C4-2B (cell line): ENCODE data around the gene JAKMIP2.

ENCODE experiments used
- H3K27ac ChIP-seq: fragments of 450-650 bp; 2 replicates; pipeline ENCODE4 v1.5.1; 2017
- CTCF ChIP-seq: fragments of 450-650 bp; conservative IDR thresholded peaks from 2 replicates; pipeline ENCODE4 v1.5.1; 2017; ENCODE audit warnings: mild to moderate bottlenecking
- ZFX ChIP-seq: fragments of 450-650 bp; IDR thresholded peaks from 2 replicates; pipeline ENCODE4 v1.6.1; 2017

Gene JAKMIP2

DNA sequence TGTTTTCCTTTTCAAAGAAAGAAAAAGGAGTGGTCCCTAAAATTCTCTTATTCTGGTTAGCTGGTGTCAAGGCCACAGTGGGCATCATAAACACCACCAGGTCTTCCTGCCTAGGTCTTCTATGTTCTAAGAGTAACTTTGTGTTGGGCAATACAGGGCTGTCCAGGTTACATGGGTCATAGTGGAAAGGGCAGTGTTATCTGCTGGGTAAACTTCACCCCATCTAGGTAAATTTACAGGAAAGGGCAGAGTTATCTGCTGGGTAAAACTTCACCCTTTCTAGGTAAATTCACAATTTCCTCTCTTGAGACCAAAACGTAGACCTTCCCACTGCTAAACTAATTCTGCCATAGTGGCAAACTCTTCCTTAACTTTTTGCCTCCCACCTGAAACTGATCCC, 18.9 kb upstream of the JAKMIP2 start:
- no peak for TF ChIP-seq CTCF
- no peak for TF ChIP-seq ZFX
- H3K27ac ChIP-seq, result no peak overlapping the region

- TF ChIP-seq ZFX, result no peak
- TF ChIP-seq CTCF, result no peak
- no peak overlapping the region for H3K27ac ChIP-seq
Observed at GRCh38 chr5:147800491-147800890, 18.0 kb upstream of the JAKMIP2 start.

DNA sequence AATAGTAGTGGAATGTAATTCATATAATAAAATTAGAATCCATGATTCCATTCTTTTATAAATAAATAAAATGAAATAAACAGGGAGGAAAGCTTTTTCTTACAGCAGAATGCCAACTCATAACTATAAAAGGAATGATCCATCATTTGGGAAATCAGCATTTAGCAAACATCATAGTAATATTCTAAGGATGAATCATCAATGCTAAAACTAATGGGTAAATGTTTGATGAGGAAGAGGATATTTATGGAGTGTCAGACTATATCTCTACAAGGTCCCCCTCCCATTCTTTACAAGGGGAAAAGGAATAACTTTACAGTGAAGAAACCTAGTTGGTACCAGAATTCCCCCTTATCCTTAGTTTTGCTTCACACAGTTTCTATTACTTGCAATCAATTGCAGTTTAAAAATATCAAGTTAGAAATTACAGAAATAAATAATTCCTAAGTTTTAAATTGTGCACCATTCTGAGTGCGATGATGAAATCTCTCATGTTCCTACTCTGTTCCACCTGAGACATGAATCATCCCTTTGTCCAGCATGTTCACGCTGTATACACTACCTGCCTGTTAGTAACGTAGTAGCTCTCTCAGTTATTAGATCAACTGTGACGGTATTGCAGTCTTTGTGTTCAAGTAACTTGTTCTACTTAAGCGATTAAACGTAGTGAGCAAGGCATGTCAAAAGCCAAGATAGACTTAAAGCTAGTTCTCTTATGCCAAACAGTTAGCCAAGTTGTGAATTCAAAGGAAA, 14.2 kb upstream of the JAKMIP2 start:
- no peak for TF ChIP-seq CTCF
- no peak for TF ChIP-seq ZFX
- no peak overlapping the region for H3K27ac ChIP-seq

GRCh38 chr5:147791181-147791580, 8.7 kb upstream of the JAKMIP2 start:
- H3K27ac ChIP-seq, result no peak overlapping the region
- TF ChIP-seq ZFX (no peak), CTCF (no peak)

DNA sequence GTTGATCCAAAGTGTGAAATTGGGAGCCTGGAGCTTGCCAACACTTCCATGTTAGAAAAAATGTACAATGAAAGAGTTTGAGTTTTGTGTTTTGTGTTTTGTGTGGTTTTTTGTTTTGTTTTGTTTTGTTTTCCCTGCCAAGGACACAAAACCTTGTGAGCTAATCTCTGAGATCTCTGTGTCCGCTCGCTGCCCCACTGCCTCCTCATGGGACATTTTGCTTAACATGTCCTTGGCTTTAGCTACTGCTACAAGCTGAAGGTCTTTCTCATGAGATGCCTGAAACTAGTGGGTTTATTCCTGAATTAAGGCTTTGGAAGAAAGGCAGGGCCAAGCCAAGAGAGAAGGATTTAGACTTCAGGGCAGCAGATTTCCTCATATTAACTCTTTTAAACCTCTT, 7.3 kb upstream of the JAKMIP2 start:
- TF ChIP-seq CTCF, result no peak
- TF ChIP-seq ZFX, result no peak

GRCh38 chr5:147788023-147788422, 5.5 kb upstream of the JAKMIP2 start:
- H3K27ac ChIP-seq, result no peak overlapping the region
- TF ChIP-seq CTCF (no peak), ZFX (no peak)

More for the DNA sequence above, 7.3 kb upstream of the JAKMIP2 start:
- no peak overlapping the region for H3K27ac ChIP-seq

DNA sequence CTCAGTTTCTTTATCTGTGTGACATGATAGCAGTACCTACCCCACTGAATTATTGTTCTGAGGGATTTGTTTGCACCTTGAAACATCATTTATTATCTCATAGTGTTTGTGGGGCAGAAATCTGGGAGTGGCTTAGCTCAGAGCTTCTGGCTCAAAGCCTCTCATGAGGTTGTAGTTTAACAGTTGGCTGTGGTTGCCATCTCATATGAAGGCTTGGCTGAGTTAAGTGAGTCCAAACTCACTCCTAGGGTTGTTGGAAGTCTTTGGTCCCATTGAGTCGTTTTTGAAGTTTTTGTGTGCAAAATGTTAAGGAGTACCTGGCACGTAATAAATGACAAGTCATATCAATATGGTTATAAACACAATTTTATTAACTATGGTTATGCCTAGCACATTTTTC, 3.6 kb upstream of the JAKMIP2 start:
- H3K27ac ChIP-seq, result no peak overlapping the region
- TF ChIP-seq ZFX, result no peak
- TF ChIP-seq CTCF, result no peak
